NCI-H1436 treated with DMSO at 0.1 percent for 48 hours (cell line): ENCODE results near the gene TRPM2.

Source experiments
- DNase-seq: peaks from one replicate; lab custom pipeline; 2025; lab: John Stamatoyannopoulos, UW

The TRPM2 gene

GRCh38 chr21:44322621-44323325 is 30.6 kb upstream of the TRPM2 start:
- no peak for DNase-seq

GRCh38 chr21:44323591-44323990 is 29.8 kb upstream of the TRPM2 start:
- no peak for DNase-seq

- no peak for DNase-seq
These were observed 29.1 kb upstream of the TRPM2 start for GRCh38 chr21:44324106-44324853.

- DNase-seq: no peak
These were observed 28.6 kb upstream of the TRPM2 start for GRCh38 chr21:44324854-44325107.

- DNase-seq: no peak
These were observed 27.8 kb upstream of the TRPM2 start for GRCh38 chr21:44325386-44326271.

- no peak for DNase-seq
These were observed 27.2 kb upstream of the TRPM2 start for GRCh38 chr21:44326272-44326647.

GRCh38 chr21:44326716-44327602 is 26.5 kb upstream of the TRPM2 start:
- DNase-seq: no peak

GRCh38 chr21:44327603-44327974 is 25.8 kb upstream of the TRPM2 start:
- DNase-seq: no peak

GRCh38 chr21:44328242-44328895 is 25.1 kb upstream of the TRPM2 start:
- no peak for DNase-seq

GRCh38 chr21:44329086-44329889 is 24.1 kb upstream of the TRPM2 start:
- DNase-seq: no peak

- DNase-seq: no peak
These were observed 23.3 kb upstream of the TRPM2 start for GRCh38 chr21:44329971-44330681.

- DNase-seq: no peak
These were observed 22.7 kb upstream of the TRPM2 start for GRCh38 chr21:44330698-44331097.

- DNase-seq: no peak
These were observed 22.2 kb upstream of the TRPM2 start for GRCh38 chr21:44331209-44331608.

GRCh38 chr21:44331650-44332307 is 21.6 kb upstream of the TRPM2 start:
- DNase-seq: no peak

GRCh38 chr21:44332383-44332782 is 21.0 kb upstream of the TRPM2 start:
- DNase-seq: no peak

- no peak for DNase-seq
These were observed 20.5 kb upstream of the TRPM2 start for GRCh38 chr21:44332965-44333364.

- DNase-seq: no peak
These were observed 19.7 kb upstream of the TRPM2 start for GRCh38 chr21:44333509-44334328.

- DNase-seq: no peak
These were observed 18.9 kb upstream of the TRPM2 start for GRCh38 chr21:44334329-44335030.
